Colonic mucosa (tissue), 4 donors: ENCODE data around the gene LAMC2. TPM values are rescaled to one million over a fixed set of nuclear protein-coding genes. Genes with fewer than 3 reads are reported as not detected.

Experiments used
- DNase-seq: peaks from one replicate; pipeline ENCODE4 v3.0.0-alpha.2; 2020
- H3K27ac ChIP-seq: fragments of 200-600 bp; one replicate; pipeline ENCODE4 v1.8.0; 2021
- H3K27me3 ChIP-seq: fragments of 200-600 bp; one replicate; pipeline ENCODE4 v1.8.0; 2021
- H3K36me3 ChIP-seq: fragments of 200-600 bp; one replicate; pipeline ENCODE4 v1.8.0; 2021
- H3K4me1 ChIP-seq: fragments of 200-600 bp; one replicate; pipeline ENCODE4 v1.8.0; 2021; ENCODE audit warnings: mild to moderate bottlenecking
- H3K4me3 ChIP-seq: fragments of 200-600 bp; one replicate; pipeline ENCODE4 v1.8.0; 2021
- H3K9ac ChIP-seq, 2 donors: one replicate each; pipeline ENCODE4 v1.7.0; 2013; ENCODE audit warnings: control low read depth in 2 of 2, low read depth in 2 of 2, low read length in 2 of 2
- H3K9me3 ChIP-seq: fragments of 200-600 bp; one replicate; pipeline ENCODE4 v1.8.0; 2021
- CTCF ChIP-seq: fragments of 200-600 bp; IDR thresholded peaks from one replicate; pipeline ENCODE4 v1.8.0; 2022; ENCODE audit warnings: antibody characterized with exemption, mild to moderate bottlenecking
- intact Hi-C: fragments of 100-400 bp; cut with DNase I; formaldehyde crosslinking; loops from one replicate; pipeline ENCODE4 v1.14.1; 2022
- total RNA-seq, 2 donors: library from RNA; stranded (reverse); fragmentation: NEBNext Ultra II Directional in 1 of 2; extraction: Animal tissue kit (Norgen Biotek cat#: 25700) in 1 of 2; gene quantifications; one replicate each; pipeline ENCODE4 v1.2.1, GENCODE V29; 2021
- donor health status: healthy.
- donor health status: DM: no; HTN: no; CAD: no.
- donor health status: DM: no; HTN: no; CAD: no.

LAMC2 gene
- total RNA-seq, 2 donors from 2014 or later: 25.3 to 27.7 TPM

GRCh38 chr1:183161391-183161790, 24.7 kb upstream of the LAMC2 start:
- H3K4me3 ChIP-seq: no peak overlapping the region
- H3K27me3 ChIP-seq: no peaks in the 10 kb centered on the region
- no peaks in the 10 kb centered on the region for H3K9me3 ChIP-seq
- intact Hi-C loops: no loop called here
- TF ChIP-seq CTCF: no peak
- H3K4me1 ChIP-seq: no peaks in the 10 kb centered on the region
- DNase-seq: no peak
- H3K27ac ChIP-seq: no peak overlapping the region
- no peak overlapping the region for H3K9ac ChIP-seq
- no peaks in the 10 kb centered on the region for H3K36me3 ChIP-seq

GRCh38 chr1:183163316-183163715, 22.7 kb upstream of the LAMC2 start:
- Histone ChIP-seq H3K27me3 (no peaks in the 10 kb centered on the region), H3K9me3 (no peaks in the 10 kb centered on the region), H3K36me3 (no peaks in the 10 kb centered on the region), H3K4me1 (no peaks in the 10 kb centered on the region), H3K27ac (no peak overlapping the region), H3K4me3 (no peak overlapping the region), H3K9ac (no peak overlapping the region)
- intact Hi-C loops: no loop called here
- no peak for DNase-seq
- TF ChIP-seq CTCF: no peak

GRCh38 chr1:183164340-183164739, 21.7 kb upstream of the LAMC2 start:
- no peak for TF ChIP-seq CTCF
- Histone ChIP-seq H3K4me3 (no peak overlapping the region), H3K36me3 (no peaks in the 10 kb centered on the region), H3K27me3 (no peaks in the 10 kb centered on the region), H3K9me3 (no peaks in the 10 kb centered on the region), H3K27ac (no peak overlapping the region), H3K9ac (no peak overlapping the region), H3K4me1 (no peaks in the 10 kb centered on the region)
- DNase-seq: no peak
- intact Hi-C loops: no loop called here

GRCh38 chr1:183164963-183165362, 21.1 kb upstream of the LAMC2 start:
- intact Hi-C loops: no loop called here
- Histone ChIP-seq H3K4me3 (no peak overlapping the region), H3K9ac (no peak overlapping the region), H3K4me1 (no peaks in the 10 kb centered on the region), H3K27ac (no peak overlapping the region), H3K36me3 (no peaks in the 10 kb centered on the region), H3K27me3 (no peaks in the 10 kb centered on the region), H3K9me3 (no peaks in the 10 kb centered on the region)
- no peak for DNase-seq
- TF ChIP-seq CTCF: no peak

GRCh38 chr1:183165456-183165855, 20.6 kb upstream of the LAMC2 start:
- DNase-seq: no peak
- no peak overlapping the region for H3K27ac ChIP-seq
- no peaks in the 10 kb centered on the region for H3K4me1 ChIP-seq
- no peaks in the 10 kb centered on the region for H3K9me3 ChIP-seq
- H3K36me3 ChIP-seq: no peaks in the 10 kb centered on the region
- no peak for TF ChIP-seq CTCF
- no peak overlapping the region for H3K9ac ChIP-seq
- H3K27me3 ChIP-seq: no peaks in the 10 kb centered on the region
- no peak overlapping the region for H3K4me3 ChIP-seq
- intact Hi-C loops: no loop called here

- intact Hi-C loops: no loop called here
- Histone ChIP-seq H3K9me3 (no peaks in the 10 kb centered on the region), H3K9ac (no peak overlapping the region), H3K36me3 (no peaks in the 10 kb centered on the region), H3K4me1 (no peaks in the 10 kb centered on the region), H3K27me3 (no peaks in the 10 kb centered on the region), H3K4me3 (no peak overlapping the region), H3K27ac (no peak overlapping the region)
- no peak for DNase-seq
- no peak for TF ChIP-seq CTCF
Measured at GRCh38 chr1:183166454-183166853, 19.6 kb upstream of the LAMC2 start.
